ENCODE data around the gene COX20.

COX20 gene

GRCh38 chr1:244850896-244851295 is 15.4 kb downstream of the COX20 start:
- TF ChIP-seq POLR2AphosphoS5 (IDR thresholded peaks at IDR 0.05; ENCODE audit: low read depth, low read length) (no peak), TAF1 (IDR thresholded peaks at IDR 0.05; ENCODE audit: borderline replicate concordance, insufficient read depth, low read length) (no peak), SIN3A (IDR thresholded peaks at IDR 0.05; ENCODE audit: borderline replicate concordance, insufficient read depth, low read length) (no peak), FOXP2 (optimal IDR thresholded peaks at IDR 0.05; ENCODE audit: borderline replicate concordance, extremely low read depth, extremely low read length, insufficient read depth) (no peak), REST (IDR thresholded peaks at IDR 0.05; ENCODE audit: insufficient read depth in 1 of 2, low read depth in 2 of 2, low read length in 2 of 2) (no peak)

GRCh38 chr1:244851546-244852231 is 16.2 kb downstream of the COX20 start:
- no peak for TF ChIP-seq POLR2AphosphoS5 (IDR thresholded peaks at IDR 0.05; ENCODE audit: low read depth, low read length)
- no peak for TF ChIP-seq REST (IDR thresholded peaks at IDR 0.05; ENCODE audit: insufficient read depth in 1 of 2, low read depth in 2 of 2, low read length in 2 of 2)
- no peak for TF ChIP-seq TAF1 (IDR thresholded peaks at IDR 0.05; ENCODE audit: borderline replicate concordance, insufficient read depth, low read length)
- no peak for TF ChIP-seq SIN3A (IDR thresholded peaks at IDR 0.05; ENCODE audit: borderline replicate concordance, insufficient read depth, low read length)
- TF ChIP-seq FOXP2 (optimal IDR thresholded peaks at IDR 0.05; ENCODE audit: borderline replicate concordance, extremely low read depth, extremely low read length, insufficient read depth), result no peak

GRCh38 chr1:244852694-244853093 is 17.2 kb downstream of the COX20 start:
- no peak for TF ChIP-seq REST (IDR thresholded peaks at IDR 0.05; ENCODE audit: insufficient read depth in 1 of 2, low read depth in 2 of 2, low read length in 2 of 2)
- no peak for TF ChIP-seq FOXP2 (optimal IDR thresholded peaks at IDR 0.05; ENCODE audit: borderline replicate concordance, extremely low read depth, extremely low read length, insufficient read depth)
- no peak for TF ChIP-seq TAF1 (IDR thresholded peaks at IDR 0.05; ENCODE audit: borderline replicate concordance, insufficient read depth, low read length)
- TF ChIP-seq POLR2AphosphoS5 (IDR thresholded peaks at IDR 0.05; ENCODE audit: low read depth, low read length), result no peak
- no peak for TF ChIP-seq SIN3A (IDR thresholded peaks at IDR 0.05; ENCODE audit: borderline replicate concordance, insufficient read depth, low read length)

- TF ChIP-seq TAF1 (IDR thresholded peaks at IDR 0.05; ENCODE audit: borderline replicate concordance, insufficient read depth, low read length) (no peak), POLR2AphosphoS5 (IDR thresholded peaks at IDR 0.05; ENCODE audit: low read depth, low read length) (no peak), FOXP2 (optimal IDR thresholded peaks at IDR 0.05; ENCODE audit: borderline replicate concordance, extremely low read depth, extremely low read length, insufficient read depth) (no peak), SIN3A (IDR thresholded peaks at IDR 0.05; ENCODE audit: borderline replicate concordance, insufficient read depth, low read length) (no peak), REST (IDR thresholded peaks at IDR 0.05; ENCODE audit: insufficient read depth in 1 of 2, low read depth in 2 of 2, low read length in 2 of 2) (no peak)
These were observed 18.7 kb downstream of the COX20 start for GRCh38 chr1:244854166-244854565.
